ENCODE measurements around the gene DTX4.

DTX4 gene

GRCh38 chr11:59192446-59193020 is 20.6 kb downstream of the DTX4 start:
- no peak for DNase-seq

GRCh38 chr11:59193587-59194130 is 21.7 kb downstream of the DTX4 start:
- DNase-seq = no peak

GRCh38 chr11:59195586-59195985 is 23.7 kb downstream of the DTX4 start:
- no peak for DNase-seq

GRCh38 chr11:59196777-59197176 is 24.8 kb downstream of the DTX4 start:
- no peak for DNase-seq

GRCh38 chr11:59197991-59198390 is 26.1 kb downstream of the DTX4 start:
- DNase-seq = peak; percentile 83

GRCh38 chr11:59198726-59199125 is 26.8 kb downstream of the DTX4 start:
- no peak for DNase-seq

GRCh38 chr11:59199546-59200422 is 27.9 kb downstream of the DTX4 start:
- DNase-seq = no peak

GRCh38 chr11:59200423-59200746 is 28.5 kb downstream of the DTX4 start:
- no peak for DNase-seq

DNA sequence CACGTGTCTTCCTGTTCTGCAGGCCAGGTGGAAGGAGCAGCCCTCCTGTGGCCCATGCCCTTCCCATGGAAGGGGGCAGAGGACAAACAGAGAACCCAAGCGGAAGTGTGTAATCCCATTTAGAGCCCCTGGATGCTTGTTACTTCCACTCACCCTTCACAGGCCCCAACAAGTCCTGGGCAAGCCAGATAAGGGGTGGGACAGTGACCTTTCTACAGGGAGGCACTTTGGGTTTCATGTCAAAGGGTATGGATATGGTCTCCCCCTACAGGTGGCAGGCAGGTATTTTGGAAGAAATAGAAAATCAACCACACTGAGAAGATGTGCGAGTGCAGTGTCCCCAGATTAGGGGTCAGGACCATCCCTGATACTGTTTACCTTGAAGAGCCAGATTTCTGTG is 29.4 kb downstream of the DTX4 start:
- no peak for DNase-seq

GRCh38 chr11:59204746-59205145 is 32.8 kb downstream of the DTX4 start:
- no peak for DNase-seq

- DNase-seq = no peak
These were observed 33.7 kb downstream of the DTX4 start for GRCh38 chr11:59205648-59206047.

DNA sequence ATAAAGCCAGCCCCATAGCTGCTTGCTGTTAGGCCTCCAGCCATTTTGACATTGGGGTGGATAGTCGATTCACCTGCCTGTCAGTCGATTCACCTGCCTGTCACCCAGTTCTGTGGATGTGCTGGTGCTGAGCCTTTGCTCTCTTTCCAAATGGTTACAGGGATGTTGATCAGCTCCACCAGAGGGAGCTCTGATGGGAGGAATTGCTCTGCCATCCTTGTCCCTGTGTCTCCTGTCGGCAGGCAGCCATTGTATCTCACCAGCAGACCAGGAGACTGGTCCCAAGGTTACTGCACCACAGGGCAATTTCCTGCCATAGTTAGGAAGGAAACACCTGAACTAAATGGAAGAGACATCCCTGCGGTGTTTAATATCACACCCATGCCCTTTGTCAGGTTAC is 34.7 kb downstream of the DTX4 start:
- peak; percentile 23 for DNase-seq

DNA sequence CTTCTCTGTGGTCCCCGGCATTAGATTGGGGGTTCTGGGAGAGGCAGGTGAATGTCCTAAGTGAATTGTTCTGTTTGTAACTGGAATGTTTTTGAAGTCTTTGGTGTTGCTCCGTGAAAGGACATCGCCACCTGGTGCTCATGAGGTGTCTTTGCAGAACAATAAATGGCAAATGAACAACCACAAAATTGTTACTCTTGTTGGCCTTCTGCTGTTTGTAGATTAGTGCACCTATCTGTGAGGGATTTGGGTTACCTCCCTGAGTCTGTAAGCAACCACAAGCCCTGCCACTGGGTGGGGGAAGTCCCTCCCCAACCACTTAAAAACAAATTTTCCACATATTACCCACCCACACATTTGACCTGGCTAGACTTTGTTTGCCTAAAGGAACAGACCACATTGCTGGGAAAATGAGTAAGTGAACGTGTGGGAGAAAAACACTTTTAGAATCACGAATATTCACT is 36.1 kb downstream of the DTX4 start:
- peak; percentile 52 for DNase-seq

GRCh38 chr11:59208956-59209355 is 37.0 kb downstream of the DTX4 start:
- DNase-seq = no peak

GRCh38 chr11:59212222-59212621 is 40.3 kb downstream of the DTX4 start:
- DNase-seq = no peak

GRCh38 chr11:59212744-59213631 is 41.1 kb downstream of the DTX4 start, which contains the start of gene MPEG1:
Gene MPEG1 (minus strand): TSS chr11:59212927. CDS start chr11:59212865, 62 bp downstream.
- no peak for DNase-seq

GRCh38 chr11:59214141-59214893 is 42.4 kb downstream of the DTX4 start:
- no peak for DNase-seq

DNA sequence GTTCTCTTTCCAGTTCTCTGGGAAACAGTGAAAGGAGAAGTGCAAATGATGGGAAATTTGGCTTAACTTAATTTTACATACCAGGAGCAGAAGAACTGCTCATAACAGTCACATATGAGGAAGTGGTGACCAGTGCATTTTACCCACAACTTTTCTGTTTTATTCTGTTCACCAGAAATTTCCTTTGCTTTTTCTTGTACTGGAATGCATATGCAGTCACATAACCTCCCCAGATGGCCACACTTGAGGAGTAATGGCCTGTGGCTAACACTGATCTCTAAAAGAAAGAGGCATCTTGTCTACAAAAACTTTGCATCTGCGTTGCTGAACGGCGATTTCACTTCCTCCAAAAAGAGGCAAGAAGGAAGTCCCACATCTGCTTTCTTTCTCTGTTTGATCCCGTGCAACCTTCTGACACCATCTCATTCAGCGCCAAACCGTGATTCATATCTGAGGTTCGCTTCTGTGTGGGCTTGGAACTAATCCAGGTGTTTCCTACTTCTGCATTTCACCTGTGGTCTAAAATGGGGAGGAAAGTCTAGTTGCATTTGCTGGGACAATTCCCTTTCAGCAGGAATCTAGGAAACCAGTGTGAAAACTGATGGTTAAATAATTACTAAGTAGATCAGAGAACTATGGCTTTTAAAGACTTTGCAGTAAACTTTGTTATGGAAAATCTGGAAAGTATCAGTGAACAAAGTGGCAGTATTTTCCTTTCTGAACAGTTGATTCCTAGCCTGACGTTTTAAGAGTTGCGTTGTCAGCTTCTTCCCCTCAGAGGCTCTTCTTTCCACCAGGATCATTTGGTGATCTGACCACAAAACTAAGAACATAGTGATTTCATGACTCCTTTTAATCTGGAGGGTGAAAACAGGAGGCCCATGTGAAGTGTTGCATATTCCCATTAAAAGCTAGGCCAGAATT is 45.0 kb downstream of the DTX4 start:
- peak; percentile 66 for DNase-seq

- DNase-seq = no peak
These were observed 46.4 kb downstream of the DTX4 start for GRCh38 chr11:59218319-59218718.

GRCh38 chr11:59218893-59219292 is 47.0 kb downstream of the DTX4 start:
- DNase-seq = no peak

- no peak for DNase-seq
These were observed 47.9 kb downstream of the DTX4 start for GRCh38 chr11:59219836-59220235.

All from fibroblast of skin of abdomen (primary cell).